SW480 (cell line): Measurements from ENCODE around the gene MRPL21.

Experiments used
- DNase-seq: peaks from one replicate; pipeline ENCODE4 v3.0.0-alpha.2; 2016; ENCODE audit warnings: low spot score

The MRPL21 gene

GRCh38 chr11:68841718-68842426 is 61.8 kb downstream of the MRPL21 start, which contains the start of gene CPT1A:
Gene CPT1A, minus strand, starts transcription at chr11:68841916. Its CDS starts 26,442 bp downstream, at chr11:68815474.
- peak; percentile 78 for DNase-seq
